GM18909 (cell line): ENCODE data around the gene NUPR1.
"Not testable (repeated sequence)": the region's sequence is repeated elsewhere in the genome, so short reads cannot be mapped to it uniquely, and the experiment has no call there.

ENCODE experiments used
- ATAC-seq: cut with Tn5 transposase; IDR thresholded peaks from one replicate; pipeline ENCODE4 v1.9.1; 2021; ENCODE audit warnings: mild to moderate bottlenecking; ENCODE audit not compliant: unreplicated experiment, poor library complexity

NUPR1 gene

GRCh38 chr16:28528463-28528867 is 10.3 kb downstream of the NUPR1 start:
- ATAC-seq: no peak

GRCh38 chr16:28527985-28528384 is 10.8 kb downstream of the NUPR1 start:
- ATAC-seq: no peak

DNA sequence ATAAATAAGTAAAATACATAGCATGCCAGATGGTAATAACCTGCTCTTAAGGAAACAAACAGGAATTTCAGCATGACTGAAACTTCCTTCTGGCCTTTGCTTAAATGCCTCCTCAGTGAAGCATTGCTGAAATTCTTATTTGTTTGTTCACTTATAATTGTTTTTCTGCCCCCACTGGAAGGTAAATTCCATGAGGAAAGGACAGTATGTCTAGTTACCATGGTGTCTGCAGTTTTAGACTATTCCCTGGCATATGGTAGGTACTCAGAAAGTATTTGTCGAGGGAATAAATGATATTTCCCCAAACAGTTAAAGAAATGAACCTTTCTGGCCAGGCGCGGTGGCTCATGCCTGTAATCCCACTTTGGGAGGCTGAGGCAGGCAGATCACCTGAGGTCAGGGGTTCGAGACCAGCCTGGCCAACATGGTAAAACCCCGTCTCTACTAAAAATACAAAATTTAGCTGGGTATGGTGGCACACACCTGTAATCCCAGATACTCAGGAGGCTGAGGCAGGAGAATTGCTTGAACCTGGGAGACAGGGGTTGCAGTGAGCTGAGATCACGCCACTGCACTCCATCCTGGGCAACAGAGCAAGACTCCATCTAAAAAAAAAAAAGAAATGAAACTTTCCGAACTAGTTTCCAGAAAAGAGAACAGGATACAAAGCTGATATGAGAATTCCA is 11.5 kb downstream of the NUPR1 start:
- ATAC-seq: not testable (repeated sequence)

DNA sequence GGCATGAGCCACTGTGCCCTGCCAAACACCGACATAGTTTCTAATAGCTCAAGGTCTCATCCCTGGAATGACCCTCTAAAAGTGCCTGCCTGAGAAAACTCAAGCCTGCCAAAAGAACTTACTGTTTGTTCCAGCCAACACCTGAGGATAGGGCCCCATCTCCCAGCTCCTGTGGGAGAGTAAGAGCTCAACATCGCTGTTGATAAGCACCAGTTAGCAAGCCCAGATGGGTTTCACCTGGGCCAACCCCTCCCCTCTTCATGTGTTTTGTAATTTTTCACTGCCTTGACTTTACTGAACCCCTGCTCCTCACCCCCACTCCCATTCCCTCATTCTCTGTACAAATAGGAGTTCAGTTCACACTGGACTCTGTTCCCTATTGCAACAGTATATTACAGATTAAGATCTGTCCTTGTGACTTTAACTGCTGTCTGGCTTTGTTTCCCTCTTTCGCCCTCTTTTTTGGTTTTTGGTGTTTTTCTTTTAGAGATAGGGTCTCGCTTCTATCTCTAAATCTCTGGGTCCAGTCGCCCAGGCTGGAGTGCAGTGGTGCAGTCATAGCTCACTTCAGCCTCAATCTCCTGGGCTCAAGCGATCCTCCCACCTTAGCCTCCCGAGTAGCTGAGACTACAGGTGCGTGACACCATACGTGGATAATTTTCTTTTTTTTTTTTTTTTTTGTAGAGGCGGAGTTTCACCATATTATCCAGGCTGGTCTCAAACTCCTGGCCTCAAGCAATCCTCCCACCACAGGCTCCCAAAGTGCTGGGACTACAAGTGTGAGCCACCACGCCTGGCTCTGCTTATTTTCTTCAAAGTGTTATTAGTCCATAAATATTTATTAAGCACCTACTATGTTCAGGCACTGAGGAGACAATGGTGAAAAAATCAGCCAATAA is 12.3 kb downstream of the NUPR1 start:
- no peak for ATAC-seq

DNA sequence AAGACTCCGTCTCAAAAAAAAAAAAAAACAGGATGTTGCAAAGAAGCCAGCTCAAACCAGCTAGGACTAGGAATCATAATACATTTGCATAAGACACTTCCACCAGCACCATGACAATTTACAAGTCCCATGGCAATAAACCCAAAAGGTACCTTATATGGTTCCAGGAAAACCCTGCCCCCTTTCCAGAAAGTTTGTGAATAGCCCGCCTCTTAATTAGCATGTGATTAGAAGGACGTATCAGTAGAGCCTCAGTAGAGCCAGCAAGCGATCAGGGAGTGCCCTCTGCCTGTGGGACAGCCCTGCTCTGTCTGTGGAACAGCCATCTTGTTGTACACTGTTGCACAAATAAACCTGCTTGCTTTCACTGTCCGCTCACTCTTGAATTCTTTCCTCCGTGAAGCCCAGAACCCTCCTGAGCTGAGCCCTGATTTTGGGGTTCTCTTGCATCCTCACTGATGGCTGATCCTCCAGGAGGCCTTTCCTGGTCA is 14.0 kb downstream of the NUPR1 start:
- no peak for ATAC-seq

GRCh38 chr16:28522792-28523191 is 16.0 kb downstream of the NUPR1 start:
- ATAC-seq: no peak

DNA sequence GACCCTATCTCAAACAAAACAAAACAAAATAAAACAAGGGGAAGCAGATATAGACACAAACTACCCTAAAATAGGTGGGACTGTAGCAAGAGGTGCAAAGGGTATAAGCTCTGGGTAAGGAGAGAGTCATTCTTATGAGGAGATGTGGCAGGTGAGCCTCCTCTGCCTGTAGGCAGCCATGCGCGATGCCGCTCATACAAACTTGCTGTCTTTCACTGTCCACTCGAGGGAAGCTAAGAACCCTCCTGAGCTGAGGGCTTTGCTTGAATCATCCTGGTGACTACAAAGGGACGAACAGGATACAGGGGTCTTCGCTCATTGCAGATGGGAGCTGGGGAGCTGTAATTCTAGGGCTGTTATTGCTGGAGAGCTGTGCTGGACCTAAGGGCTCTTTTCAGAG is 17.3 kb downstream of the NUPR1 start:
- ATAC-seq: no peak

DNA sequence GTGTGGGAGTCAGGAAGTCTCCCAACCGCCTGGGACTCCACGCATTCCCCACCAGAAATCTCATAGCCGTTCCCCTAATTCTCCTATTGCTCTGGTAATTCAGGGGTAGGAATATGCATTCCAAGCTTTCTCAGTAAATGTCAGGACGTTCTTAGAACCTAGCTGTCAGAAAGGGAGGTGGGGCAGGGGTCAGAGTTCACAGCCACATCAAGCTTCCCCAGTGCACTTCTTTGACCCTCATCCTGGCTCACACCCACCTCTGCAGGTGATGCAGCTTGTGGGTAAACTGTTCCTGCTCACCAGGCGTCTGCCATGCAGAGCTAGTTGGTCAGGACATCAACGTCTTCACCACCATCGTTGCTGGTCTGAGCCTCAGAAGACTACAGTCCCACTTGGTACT is 18.1 kb downstream of the NUPR1 start:
- ATAC-seq: no peak

GRCh38 chr16:28514246-28514645 is 24.5 kb downstream of the NUPR1 start:
- ATAC-seq: no peak

DNA sequence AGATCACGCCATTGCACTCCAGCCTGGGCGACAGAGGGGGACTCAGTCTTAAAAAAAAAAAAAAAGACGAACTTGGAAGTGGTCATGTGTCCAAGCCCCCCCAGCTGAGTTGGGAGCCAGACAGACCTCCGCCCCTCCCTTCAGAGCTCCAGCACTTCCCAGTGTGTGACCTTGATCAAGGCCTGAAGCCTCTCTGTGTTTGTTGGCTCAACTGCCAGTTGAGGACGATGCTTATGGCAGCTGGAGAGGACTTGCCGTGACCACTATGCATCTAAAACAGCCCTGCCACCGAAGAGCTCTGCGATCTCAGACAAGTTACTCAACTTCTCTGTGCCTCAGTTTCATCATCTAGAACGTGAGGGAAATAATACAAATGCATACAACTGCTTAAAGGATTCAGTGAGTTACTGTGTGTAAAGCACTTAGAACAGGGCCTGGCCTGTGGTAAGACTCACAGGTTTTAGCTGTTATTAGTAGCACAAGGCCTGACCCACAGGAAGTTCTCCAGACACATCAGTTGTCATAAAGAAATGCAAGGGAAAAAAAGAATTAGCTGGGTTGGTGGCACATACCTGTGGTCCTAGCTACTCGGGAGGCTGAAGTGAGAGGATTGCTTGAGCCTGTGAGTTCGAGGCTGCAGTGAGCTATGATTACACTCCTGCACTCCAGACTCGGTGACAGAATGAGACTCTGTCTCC is 25.1 kb downstream of the NUPR1 start:
- ATAC-seq: no peak

DNA sequence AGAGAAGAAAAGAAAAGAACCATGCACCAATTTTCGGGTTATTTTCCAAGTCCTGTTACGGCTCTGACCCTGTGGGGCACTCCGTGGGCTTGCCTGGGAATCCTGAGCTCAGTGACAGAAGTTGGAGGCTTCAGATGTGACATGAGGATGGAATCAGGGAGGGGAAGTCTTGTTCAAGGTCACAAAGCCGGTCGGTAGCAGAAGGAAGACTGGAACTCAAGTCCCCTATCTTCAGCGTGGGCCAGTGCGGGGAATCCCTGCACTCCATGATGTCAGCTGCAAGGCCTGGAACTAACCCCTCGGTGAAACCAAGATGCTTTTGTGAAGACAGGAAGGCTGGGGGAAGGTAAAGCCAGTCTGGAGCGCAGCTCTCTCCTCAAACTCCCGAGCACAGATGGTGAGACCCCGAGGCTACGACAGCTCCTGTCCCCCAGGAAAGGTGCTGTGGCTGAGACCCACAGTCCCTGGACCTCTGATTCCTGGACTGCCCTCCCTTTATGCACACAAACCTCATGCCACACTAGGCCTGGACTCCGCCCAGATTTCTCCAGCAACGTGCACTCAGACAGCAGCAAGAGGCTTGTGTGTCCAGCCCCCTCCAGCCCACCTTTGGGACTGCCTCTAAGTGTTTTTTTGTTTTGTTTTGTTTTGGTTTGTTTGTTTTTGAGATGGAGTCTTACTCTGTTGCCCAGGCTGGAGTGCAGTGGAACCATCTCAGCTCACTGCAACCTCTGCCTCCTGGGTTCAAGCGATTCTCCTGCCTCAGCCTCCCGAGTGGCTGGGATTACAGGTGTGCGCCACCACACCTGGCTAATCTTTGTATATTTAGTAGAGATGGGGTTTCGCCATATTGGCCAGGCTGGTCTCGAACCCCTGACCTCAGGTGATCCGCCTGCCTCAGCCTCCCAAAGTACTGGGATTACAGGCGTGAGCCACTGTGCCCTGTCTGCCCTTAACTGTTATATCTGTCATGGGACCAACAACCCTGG is 26.7 kb downstream of the NUPR1 start:
- ATAC-seq: no peak

DNA sequence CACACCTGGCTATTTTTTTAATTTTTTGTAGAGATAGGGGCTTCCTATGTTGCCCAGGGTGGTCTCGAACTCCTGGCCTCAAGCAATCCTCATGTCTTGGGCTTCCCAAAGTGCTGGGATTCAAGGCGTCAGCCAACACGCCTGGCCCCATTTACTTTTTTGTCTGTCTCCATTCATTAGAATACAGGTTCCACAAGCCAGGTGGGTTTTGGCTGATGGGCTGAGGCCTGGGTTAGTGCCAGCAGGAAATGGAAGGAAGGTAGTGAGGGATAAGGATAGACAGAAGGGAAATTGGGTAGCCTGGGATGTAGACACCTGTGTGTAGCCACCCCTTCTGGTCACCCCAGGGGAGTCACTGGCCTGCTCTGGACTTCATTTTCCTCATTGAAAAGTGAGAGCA is 27.7 kb downstream of the NUPR1 start:
- ATAC-seq: no peak

DNA sequence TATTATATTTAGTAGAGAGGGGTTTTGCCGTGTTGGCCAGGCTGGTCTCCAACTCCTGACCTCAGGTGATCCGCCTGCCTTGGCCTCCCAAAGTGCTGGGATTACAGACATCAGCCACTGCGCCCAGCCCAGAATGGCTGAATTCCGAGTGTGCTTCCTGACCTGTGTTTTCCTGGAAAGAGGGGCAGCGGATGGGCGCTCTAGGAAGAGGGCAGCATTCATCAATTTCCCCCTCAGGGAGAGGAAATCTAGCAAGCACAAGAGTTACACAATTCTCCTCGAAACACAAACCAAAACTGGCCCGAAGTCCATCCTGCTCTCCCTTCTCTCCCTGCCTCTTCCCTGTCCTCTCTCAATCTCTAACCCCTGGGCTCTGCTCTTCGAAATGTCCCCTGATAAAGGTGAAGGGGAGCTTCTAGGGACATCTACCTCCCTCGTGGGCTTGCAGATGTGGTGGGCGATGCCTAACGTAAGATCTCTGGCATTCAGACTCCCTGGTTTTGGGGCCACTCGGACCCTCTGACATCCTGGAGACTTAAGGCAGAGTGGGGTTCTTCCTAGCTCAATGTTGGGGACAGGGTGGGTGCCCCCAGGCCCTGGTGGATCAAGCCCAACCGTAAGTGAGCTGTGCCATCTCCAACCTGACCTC is 33.2 kb downstream of the NUPR1 start:
- ATAC-seq: no peak

- ATAC-seq: no peak
These were observed 33.9 kb downstream of the NUPR1 start for GRCh38 chr16:28504707-28505404.

GRCh38 chr16:28503470-28504259 is 35.1 kb downstream of the NUPR1 start:
- no peak for ATAC-seq

- no peak for ATAC-seq
These were observed 36.5 kb downstream of the NUPR1 start for GRCh38 chr16:28502290-28502689.

- no peak for ATAC-seq
These were observed 37.2 kb downstream of the NUPR1 start for GRCh38 chr16:28501258-28502232.
